Measurements from ENCODE around the gene GRID2. TPM values are rescaled to one million over a fixed set of nuclear protein-coding genes. Genes with fewer than 3 reads are reported as not detected.

The GRID2 gene
- total RNA-seq, 1 donor from 2014 or later = not detected

- Histone ChIP-seq H3K4me3 (no peak overlapping the region), H3K9me3 (replicated peaks) (peaks cover 4% of the 10 kb centered on the region), H3K27ac (replicated peaks) (no peak overlapping the region), H3K27me3 (ENCODE audit: low read depth) (no peaks in the 10 kb centered on the region), H3K36me3 (no peaks in the 10 kb centered on the region), H3K4me1 (no peaks in the 10 kb centered on the region)
- TF ChIP-seq CTCF (IDR thresholded peaks at IDR 0.05; ENCODE audit: borderline replicate concordance) = no peak
- intact Hi-C loops (cut with micrococcal nuclease) = no loop called here
- no peak for DNase-seq
These were observed 522.0 kb downstream of the GRID2 start for GRCh38 chr4:92825791-92826190.

- no peaks in the 10 kb centered on the region for H3K9me3 ChIP-seq (replicated peaks)
- H3K36me3 ChIP-seq = no peaks in the 10 kb centered on the region
- no peaks in the 10 kb centered on the region for H3K27me3 ChIP-seq (ENCODE audit: low read depth)
- no peaks in the 10 kb centered on the region for H3K4me1 ChIP-seq
- intact Hi-C loops (cut with micrococcal nuclease) = no loop called here
- TF ChIP-seq CTCF (IDR thresholded peaks at IDR 0.05; ENCODE audit: borderline replicate concordance) = no peak
- DNase-seq = no peak
- H3K4me3 ChIP-seq = no peak overlapping the region
- H3K27ac ChIP-seq (replicated peaks) = no peak overlapping the region
These were observed 527.0 kb downstream of the GRID2 start for GRCh38 chr4:92830771-92831170.

GRCh38 chr4:92840880-92841279 is 537.1 kb downstream of the GRID2 start:
- no peak overlapping the region for H3K4me3 ChIP-seq
- no peaks in the 10 kb centered on the region for H3K36me3 ChIP-seq
- no peaks in the 10 kb centered on the region for H3K9me3 ChIP-seq (replicated peaks)
- no peak for DNase-seq
- no peaks in the 10 kb centered on the region for H3K4me1 ChIP-seq
- no peak for TF ChIP-seq CTCF (IDR thresholded peaks at IDR 0.05; ENCODE audit: borderline replicate concordance)
- intact Hi-C loops (cut with micrococcal nuclease) = no loop called here
- H3K27me3 ChIP-seq (ENCODE audit: low read depth) = no peaks in the 10 kb centered on the region
- H3K27ac ChIP-seq (replicated peaks) = no peak overlapping the region

GRCh38 chr4:92843784-92844183 is 540.0 kb downstream of the GRID2 start:
- no peak overlapping the region for H3K4me3 ChIP-seq
- no peaks in the 10 kb centered on the region for H3K9me3 ChIP-seq (replicated peaks)
- H3K4me1 ChIP-seq = no peaks in the 10 kb centered on the region
- no peak for TF ChIP-seq CTCF (IDR thresholded peaks at IDR 0.05; ENCODE audit: borderline replicate concordance)
- intact Hi-C loops (cut with micrococcal nuclease) = no loop called here
- DNase-seq = no peak
- no peaks in the 10 kb centered on the region for H3K36me3 ChIP-seq
- no peaks in the 10 kb centered on the region for H3K27me3 ChIP-seq (ENCODE audit: low read depth)
- H3K27ac ChIP-seq (replicated peaks) = no peak overlapping the region

GRCh38 chr4:92847026-92847425 is 543.3 kb downstream of the GRID2 start:
- H3K36me3 ChIP-seq = no peaks in the 10 kb centered on the region
- no peak overlapping the region for H3K27ac ChIP-seq (replicated peaks)
- no peaks in the 10 kb centered on the region for H3K27me3 ChIP-seq (ENCODE audit: low read depth)
- no peak for TF ChIP-seq CTCF (IDR thresholded peaks at IDR 0.05; ENCODE audit: borderline replicate concordance)
- intact Hi-C loops (cut with micrococcal nuclease) = no loop called here
- H3K4me1 ChIP-seq = no peaks in the 10 kb centered on the region
- H3K4me3 ChIP-seq = no peak overlapping the region
- no peak for DNase-seq
- no peaks in the 10 kb centered on the region for H3K9me3 ChIP-seq (replicated peaks)

- Histone ChIP-seq H3K4me3 (no peak overlapping the region), H3K27me3 (ENCODE audit: low read depth) (no peaks in the 10 kb centered on the region), H3K36me3 (no peaks in the 10 kb centered on the region), H3K27ac (replicated peaks) (no peak overlapping the region), H3K9me3 (replicated peaks) (no peaks in the 10 kb centered on the region), H3K4me1 (no peaks in the 10 kb centered on the region)
- no peak for TF ChIP-seq CTCF (IDR thresholded peaks at IDR 0.05; ENCODE audit: borderline replicate concordance)
- DNase-seq = no peak
- intact Hi-C loops (cut with micrococcal nuclease) = no loop called here
These were observed 558.7 kb downstream of the GRID2 start for GRCh38 chr4:92862509-92862908.

All from left ventricle myocardium inferior (tissue), 1 donor.